WERI-Rb-1 (cell line): ENCODE results near the gene PRL.

Experiments
- DNase-seq: peaks from one replicate; pipeline ENCODE4 v3.0.0-alpha.2; 2020
- H3K27ac ChIP-seq: fragments of 250-450 bp; sonication (Bioruptor Pico); 2 replicates; pipeline ENCODE4 v1.5.1; 2020; ENCODE audit warnings: mild to moderate bottlenecking, moderate library complexity
- H3K27me3 ChIP-seq: fragments of 250-450 bp; sonication (Bioruptor Pico); 2 replicates; pipeline ENCODE4 v1.5.1; 2021; ENCODE audit warnings: mild to moderate bottlenecking, low read depth, moderate library complexity; ENCODE audit not compliant: insufficient read depth, severe bottlenecking
- H3K36me3 ChIP-seq: fragments of 250-450 bp; sonication (Bioruptor Pico); 2 replicates; pipeline ENCODE4 v1.5.1; 2020; ENCODE audit warnings: mild to moderate bottlenecking, moderate library complexity
- H3K4me3 ChIP-seq: 2 replicates; pipeline ENCODE4 v1.5.1; 2011; ENCODE audit warnings: low read depth, mild to moderate bottlenecking, control low read depth, low read length
- H3K9me3 ChIP-seq: fragments of 250-450 bp; sonication (Bioruptor Pico); 2 replicates; pipeline ENCODE4 v1.5.1; 2021; ENCODE audit warnings: mild to moderate bottlenecking, moderate library complexity; ENCODE audit not compliant: severe bottlenecking
- CTCF ChIP-seq: IDR thresholded peaks from 2 replicates; pipeline ENCODE4 v1.5.1; 2011; ENCODE audit warnings: low read depth, mild to moderate bottlenecking, control low read depth, inconsistent platforms, low read length

The PRL gene

GRCh38 chr6:22296936-22297335, at the start of gene PRL:
TSS of gene PRL (minus strand) at chr6:22297036. CDS start at chr6:22296982, 54 bp downstream.
- Histone ChIP-seq H3K9me3 (no peaks in the 10 kb centered on the region), H3K4me3 (no peak within 1 kb of the TSS), H3K27ac (no peak within 1 kb of the TSS), H3K36me3 (no peaks in the 10 kb centered on the region), H3K27me3 (no peaks in the 10 kb centered on the region)
- TF ChIP-seq CTCF: no peak
- DNase-seq: no peak

DNA sequence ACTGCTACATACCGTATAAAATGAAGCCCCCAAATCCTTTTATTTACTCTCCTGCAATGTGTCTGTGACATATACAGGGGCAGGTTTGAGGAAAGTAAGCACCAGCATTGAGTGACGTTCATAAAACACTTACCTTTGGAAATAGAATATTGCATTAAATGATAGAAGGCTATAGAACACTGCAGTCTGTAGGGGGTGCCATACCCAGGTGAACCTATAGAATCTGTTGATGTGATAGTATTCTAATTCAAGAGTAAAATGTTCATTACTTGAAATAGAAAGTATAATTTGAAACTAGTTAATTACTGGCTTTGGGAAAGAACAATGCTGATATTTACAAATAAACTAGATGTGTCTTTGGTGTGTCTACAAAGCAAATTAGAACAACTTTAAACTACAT, 47.0 kb upstream of the PRL start:
- peak; percentile 22 for DNase-seq
- Histone ChIP-seq H3K9me3 (no peaks in the 10 kb centered on the region), H3K4me3 (no peak overlapping the region), H3K36me3 (no peaks in the 10 kb centered on the region), H3K27me3 (no peaks in the 10 kb centered on the region), H3K27ac (no peak overlapping the region)
- TF ChIP-seq CTCF: peak; percentile 18; the same call in 1 of the 2 replicates

GRCh38 chr6:22334778-22335177, 37.9 kb upstream of the PRL start:
- Histone ChIP-seq H3K27me3 (no peaks in the 10 kb centered on the region), H3K27ac (no peak overlapping the region), H3K36me3 (no peaks in the 10 kb centered on the region), H3K9me3 (no peaks in the 10 kb centered on the region), H3K4me3 (no peak overlapping the region)
- no peak for TF ChIP-seq CTCF
- DNase-seq: no peak

DNA sequence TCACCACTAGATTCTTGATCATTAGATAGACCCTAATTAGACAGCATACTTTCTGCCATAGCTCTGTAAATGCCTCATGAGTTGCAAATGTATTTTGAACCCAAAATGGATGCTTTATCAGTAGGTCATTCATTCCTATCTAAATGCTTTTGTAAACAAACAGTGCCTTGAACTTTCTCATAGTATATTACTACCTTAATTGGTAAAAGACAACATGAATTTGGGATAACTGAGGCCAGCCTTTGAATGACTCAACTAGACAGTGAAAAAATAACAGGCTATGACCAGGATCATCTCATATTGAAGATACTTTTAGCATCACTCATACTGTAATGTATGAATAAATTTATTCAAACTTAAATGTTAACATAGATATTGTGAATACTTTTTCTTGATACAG, 37.0 kb upstream of the PRL start:
- no peaks in the 10 kb centered on the region for H3K27me3 ChIP-seq
- no peak overlapping the region for H3K4me3 ChIP-seq
- H3K36me3 ChIP-seq: no peaks in the 10 kb centered on the region
- no peak for DNase-seq
- no peaks in the 10 kb centered on the region for H3K9me3 ChIP-seq
- no peak overlapping the region for H3K27ac ChIP-seq
- no peak for TF ChIP-seq CTCF

- DNase-seq: no peak
- H3K27me3 ChIP-seq: no peaks in the 10 kb centered on the region
- no peaks in the 10 kb centered on the region for H3K9me3 ChIP-seq
- H3K4me3 ChIP-seq: no peak overlapping the region
- no peak for TF ChIP-seq CTCF
- H3K27ac ChIP-seq: no peak overlapping the region
- H3K36me3 ChIP-seq: no peaks in the 10 kb centered on the region
These were observed 35.9 kb upstream of the PRL start for GRCh38 chr6:22332711-22333110.

DNA sequence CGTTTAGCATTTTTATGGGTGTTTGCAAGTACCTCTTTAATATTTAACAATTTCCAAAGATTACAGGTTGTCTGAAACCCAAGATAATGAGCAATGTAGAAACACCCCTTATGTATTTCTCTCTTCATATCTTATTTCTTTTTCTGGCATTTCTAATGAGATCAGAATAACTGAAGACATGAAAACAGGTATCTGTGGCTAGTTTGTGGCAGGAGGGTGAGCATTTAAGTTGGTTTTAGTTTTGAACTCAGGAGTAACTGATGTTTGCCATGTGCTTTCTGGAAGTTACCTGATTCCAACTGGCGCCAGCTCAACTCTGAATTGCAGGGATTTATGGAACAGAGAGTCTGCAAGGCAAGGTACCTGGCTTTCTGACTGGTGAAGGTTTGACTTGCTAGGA, 35.4 kb upstream of the PRL start:
- Histone ChIP-seq H3K27me3 (no peaks in the 10 kb centered on the region), H3K4me3 (no peak overlapping the region), H3K27ac (no peak overlapping the region), H3K9me3 (no peaks in the 10 kb centered on the region), H3K36me3 (no peaks in the 10 kb centered on the region)
- no peak for DNase-seq
- TF ChIP-seq CTCF: no peak
